Astrocyte of the spinal cord (primary cell): Measurements from ENCODE around the gene DYNC2H1.

ENCODE experiments used
- DNase-seq: peaks from one replicate; pipeline ENCODE4 v3.0.0; 2011; ENCODE audit warnings: low read depth, low spot score
- H3K4me3 ChIP-seq: 2 replicates; pipeline ENCODE4 v1.5.1; 2011; ENCODE audit warnings: low read depth, mild to moderate bottlenecking, low read length, moderate library complexity
- CTCF ChIP-seq: IDR thresholded peaks from 2 replicates; pipeline ENCODE4 v1.5.1; 2012; ENCODE audit warnings: low read depth, mild to moderate bottlenecking, low read length, inconsistent platforms
- in situ Hi-C: cut with HindIII; loops from 2 replicates; pipeline ENCODE4 v1.10.0; 2017; ENCODE audit warnings: low sequenced_read_pairs

The DYNC2H1 gene

GRCh38 chr11:103441021-103441420, 331.8 kb downstream of the DYNC2H1 start:
- no peak overlapping the region for H3K4me3 ChIP-seq
- in situ Hi-C loops = no loop called here
- no peak for DNase-seq
- TF ChIP-seq CTCF = no peak

GRCh38 chr11:103448966-103449365, 339.7 kb downstream of the DYNC2H1 start:
- H3K4me3 ChIP-seq = no peak overlapping the region
- DNase-seq = no peak
- TF ChIP-seq CTCF = no peak
- in situ Hi-C loops = no loop called here

DNA sequence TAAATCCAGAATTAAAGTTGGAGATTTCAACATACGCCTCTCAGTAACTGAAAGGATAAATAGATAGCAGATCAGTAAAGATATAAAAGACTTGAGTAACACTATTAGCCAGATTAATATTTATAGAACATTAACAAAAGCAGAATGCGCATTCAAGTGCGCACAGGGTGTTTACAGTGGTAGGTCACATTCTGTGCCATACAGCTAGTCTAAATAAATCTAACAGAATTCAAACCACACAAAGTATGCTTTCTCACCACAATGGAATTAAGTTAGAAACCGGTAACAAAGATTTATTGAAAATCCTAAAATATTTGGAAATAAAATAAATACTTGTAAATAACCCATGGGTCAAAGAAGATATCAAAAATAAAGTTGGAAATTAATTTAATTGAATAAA, 341.0 kb downstream of the DYNC2H1 start:
- DNase-seq = peak; percentile 41
- in situ Hi-C loops = no loop called here
- H3K4me3 ChIP-seq = no peak overlapping the region
- TF ChIP-seq CTCF = no peak

DNA sequence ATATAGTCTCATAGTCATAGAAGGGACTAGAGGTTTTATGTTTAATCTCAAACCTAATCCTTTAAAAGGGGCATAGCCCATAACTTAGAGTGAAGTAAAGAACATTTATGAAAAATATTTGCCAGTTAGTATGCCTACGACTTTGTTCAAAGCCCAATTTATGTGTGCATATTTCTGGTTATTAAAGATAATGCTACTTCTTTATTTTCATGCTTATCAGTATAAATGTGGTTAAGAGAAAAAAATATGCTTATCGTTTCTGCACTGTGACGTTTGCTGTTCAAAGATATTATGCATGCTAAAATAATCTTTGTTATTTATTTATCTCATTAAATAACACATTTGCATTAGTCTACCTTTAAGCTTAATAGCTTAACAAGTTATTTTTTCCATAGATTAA, 343.9 kb downstream of the DYNC2H1 start:
- no peak for DNase-seq
- in situ Hi-C loops = no loop called here
- TF ChIP-seq CTCF = no peak
- no peak overlapping the region for H3K4me3 ChIP-seq

DNA sequence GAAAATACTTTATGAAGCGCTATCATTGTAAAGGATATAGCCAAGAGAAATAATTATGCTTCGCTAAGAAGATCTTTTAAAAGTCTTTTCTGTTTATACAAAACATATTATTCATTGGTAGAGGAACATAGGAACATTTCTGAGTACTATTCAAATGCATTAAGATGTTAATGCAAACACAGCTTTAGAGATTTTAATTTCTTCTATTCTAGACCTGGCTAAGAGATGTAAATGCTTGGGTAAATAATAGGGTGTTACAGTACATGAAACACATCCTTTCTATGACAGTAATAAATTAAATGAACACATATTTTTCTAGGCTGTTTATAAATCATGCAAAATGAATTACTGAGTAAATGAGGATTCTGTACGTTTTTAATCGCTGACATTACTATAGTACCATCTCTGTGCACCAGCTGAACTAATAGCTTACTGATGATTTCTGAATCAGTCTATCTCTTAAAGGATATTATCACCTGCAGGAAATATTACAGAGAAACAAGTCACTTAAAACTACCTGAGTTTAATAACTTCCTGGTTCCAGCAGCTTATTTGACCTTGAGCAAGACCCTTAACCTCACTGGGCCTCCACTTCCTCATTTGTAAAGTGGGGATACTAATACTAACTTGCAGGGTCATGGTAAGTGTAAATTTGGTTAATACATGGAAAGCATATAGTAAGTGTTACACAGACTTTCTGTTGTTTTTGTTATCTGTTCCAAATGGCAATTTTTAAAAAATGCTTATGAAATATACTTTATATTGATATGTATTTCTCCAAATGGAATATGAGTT, 344.9 kb downstream of the DYNC2H1 start:
- DNase-seq = no peak

GRCh38 chr11:103464420-103464819, 355.2 kb downstream of the DYNC2H1 start:
- H3K4me3 ChIP-seq = no peak overlapping the region
- DNase-seq = no peak
- in situ Hi-C loops = no loop called here
- TF ChIP-seq CTCF = peak; percentile 6

More for the DNA sequence above, 344.9 kb downstream of the DYNC2H1 start:
- in situ Hi-C loops = no loop called here
- no peak for TF ChIP-seq CTCF
- H3K4me3 ChIP-seq = no peak overlapping the region
